ENCODE measurements around the gene MELTF.

The MELTF gene

GRCh38 chr3:197027151-197027895 lies 2.3 kb downstream of the MELTF start:
- DNase-seq (ENCODE audit: low spot score): peak; percentile 12

GRCh38 chr3:197026481-197026866 lies 3.1 kb downstream of the MELTF start:
- peak; percentile 17 for DNase-seq (ENCODE audit: low spot score)

DNA sequence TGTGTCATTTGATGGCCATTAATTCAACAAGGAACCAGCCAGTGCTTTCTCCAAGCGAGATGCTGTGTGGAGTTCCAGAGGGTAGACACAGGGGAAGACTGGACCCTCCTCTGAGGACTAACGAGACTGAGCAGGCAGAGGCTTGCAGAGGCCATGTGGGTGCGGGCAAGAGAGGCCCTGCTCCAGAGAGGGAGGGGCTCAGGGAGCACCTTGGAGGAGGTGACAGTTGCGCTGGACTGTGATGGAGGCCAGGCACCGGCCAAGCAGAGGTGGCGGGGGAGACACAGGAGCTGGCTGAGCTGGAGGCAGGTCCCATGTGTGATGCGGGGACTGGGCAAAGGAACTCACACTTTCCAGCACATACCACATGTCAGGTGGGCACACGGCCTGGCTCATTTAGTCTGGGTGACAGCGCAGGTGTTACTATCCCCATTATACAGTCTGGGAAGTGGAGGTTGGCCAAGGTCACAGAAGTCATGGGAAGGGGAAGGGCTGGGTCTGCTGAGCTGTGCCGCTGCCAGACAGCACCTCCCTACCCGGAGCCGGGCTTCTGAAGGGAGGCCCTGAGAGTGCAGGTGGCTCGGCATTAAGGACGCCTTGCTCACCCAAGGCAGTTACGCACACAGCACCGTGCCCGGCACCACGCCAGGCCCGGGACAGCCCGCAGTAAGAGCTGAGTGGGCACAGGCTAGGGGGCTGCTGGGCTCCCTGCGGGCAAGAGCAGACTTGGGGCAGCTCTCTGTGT lies 3.7 kb downstream of the MELTF start:
- peak; percentile 19 for DNase-seq (ENCODE audit: low spot score)

DNA sequence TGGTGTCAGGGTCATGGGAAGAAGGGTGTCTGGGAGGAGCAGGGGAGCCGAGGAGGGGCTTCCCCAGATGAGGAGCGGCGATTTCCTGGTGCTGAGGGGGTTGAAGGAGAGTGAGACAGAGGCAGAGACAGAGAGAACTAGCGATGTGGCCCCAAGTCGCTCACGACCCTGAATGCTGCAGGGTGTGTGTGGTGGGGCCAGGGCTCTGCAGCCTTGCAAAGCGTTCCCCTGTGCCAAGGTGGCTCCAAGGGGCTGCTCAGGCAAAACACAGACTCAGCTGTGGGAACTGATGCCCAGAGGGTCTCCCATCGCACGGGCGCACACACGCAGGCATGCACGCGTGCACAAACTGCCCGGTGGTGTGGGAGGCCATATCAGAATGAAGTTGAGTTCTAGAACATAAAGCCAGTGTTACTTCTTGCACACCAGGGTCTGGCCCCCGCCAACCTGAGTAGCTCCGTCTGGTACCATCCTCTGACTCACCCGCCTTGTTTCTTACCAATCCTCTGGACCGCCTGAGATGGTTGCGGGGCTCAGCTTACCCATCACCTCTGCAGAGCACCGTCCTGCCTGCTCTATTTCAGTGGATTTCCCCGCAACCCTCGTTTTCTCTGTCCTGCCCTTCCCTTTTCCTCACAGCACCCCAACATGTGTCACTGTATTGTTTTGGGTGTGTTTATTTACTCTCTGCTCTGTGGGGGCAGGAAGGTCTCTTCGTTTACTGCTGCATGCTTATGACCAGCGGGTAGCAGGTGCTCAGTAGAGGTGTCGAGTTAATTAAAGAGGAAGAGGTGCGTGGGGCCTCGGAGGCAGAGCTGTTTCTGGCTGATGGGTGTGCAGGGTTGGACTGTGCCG lies 4.5 kb downstream of the MELTF start:
- peak; percentile 4 for DNase-seq (ENCODE audit: low spot score)

- DNase-seq (ENCODE audit: low spot score): peak; percentile 3
Measured at GRCh38 chr3:197023998-197024651, 5.5 kb downstream of the MELTF start.

- DNase-seq (ENCODE audit: low spot score): peak; percentile 45
Measured at GRCh38 chr3:197023241-197023997, 6.2 kb downstream of the MELTF start.

GRCh38 chr3:197022405-197023231 lies 7.0 kb downstream of the MELTF start:
- peak; percentile 13 for DNase-seq (ENCODE audit: low spot score)

DNA sequence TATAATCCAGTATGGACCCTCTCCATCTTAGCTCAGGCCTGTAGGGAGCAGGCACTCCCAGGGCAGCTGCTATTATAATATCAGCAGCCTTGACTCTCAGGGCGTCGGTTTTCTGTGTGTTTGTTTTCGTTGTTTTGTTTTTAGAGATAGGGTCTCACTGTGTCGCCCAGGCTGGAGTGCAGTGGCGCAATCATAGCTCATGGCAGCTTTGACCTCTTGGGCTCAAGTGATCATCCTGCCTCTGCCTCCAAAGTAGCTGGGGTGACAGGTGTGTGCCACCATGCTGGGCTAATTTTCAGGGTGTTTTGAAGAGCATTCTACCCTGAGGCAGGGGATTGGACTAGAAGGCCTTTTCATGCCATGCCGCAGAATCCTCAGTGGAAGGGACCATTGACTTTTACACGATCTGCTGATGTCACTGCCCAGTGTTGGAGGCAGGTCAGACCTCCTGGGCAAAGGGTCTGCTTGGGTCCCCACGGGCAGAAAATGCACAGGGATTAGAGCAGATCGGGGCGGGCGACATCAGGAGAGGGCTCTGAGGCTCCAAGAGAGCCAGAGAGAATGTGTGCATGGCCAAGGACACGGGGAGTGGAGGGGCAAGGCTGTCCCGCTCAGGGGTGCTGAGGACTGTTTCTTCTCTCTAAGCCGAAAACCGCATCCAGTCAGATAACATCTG lies 7.8 kb downstream of the MELTF start:
- DNase-seq (ENCODE audit: low spot score): no peak

- peak; percentile 1 for DNase-seq (ENCODE audit: low spot score)
Measured at GRCh38 chr3:197021231-197021630, 8.4 kb downstream of the MELTF start.

DNA sequence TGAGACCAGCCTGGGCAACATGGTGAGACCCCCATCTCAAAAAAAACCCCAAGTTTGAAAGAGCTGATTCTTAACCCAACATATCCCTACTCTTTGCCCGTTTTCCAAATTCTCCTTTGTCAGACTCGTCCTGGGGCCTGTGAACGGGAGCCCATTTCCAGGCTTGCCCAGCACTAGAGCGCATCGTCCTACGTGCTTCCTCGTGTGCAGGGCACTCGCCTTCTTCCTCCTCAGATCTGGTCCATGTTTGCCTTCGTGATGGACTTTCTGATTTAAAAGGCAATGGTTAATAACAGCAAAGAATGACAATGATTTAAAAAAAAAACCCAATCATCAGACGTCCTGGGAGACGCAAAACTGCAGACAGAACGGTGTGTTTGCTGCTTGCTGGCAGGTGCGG lies 10.1 kb downstream of the MELTF start:
- no peak for DNase-seq (ENCODE audit: low spot score)

- no peak for DNase-seq (ENCODE audit: low spot score)
Measured at GRCh38 chr3:197019021-197019420, 10.6 kb downstream of the MELTF start.

GRCh38 chr3:197017003-197017402 lies 12.6 kb downstream of the MELTF start:
- DNase-seq (ENCODE audit: low spot score): no peak

- DNase-seq (ENCODE audit: low spot score): no peak
Measured at GRCh38 chr3:197015790-197016736, 13.6 kb downstream of the MELTF start.

- no peak for DNase-seq (ENCODE audit: low spot score)
Measured at GRCh38 chr3:197014942-197015575, 14.6 kb downstream of the MELTF start.

DNA sequence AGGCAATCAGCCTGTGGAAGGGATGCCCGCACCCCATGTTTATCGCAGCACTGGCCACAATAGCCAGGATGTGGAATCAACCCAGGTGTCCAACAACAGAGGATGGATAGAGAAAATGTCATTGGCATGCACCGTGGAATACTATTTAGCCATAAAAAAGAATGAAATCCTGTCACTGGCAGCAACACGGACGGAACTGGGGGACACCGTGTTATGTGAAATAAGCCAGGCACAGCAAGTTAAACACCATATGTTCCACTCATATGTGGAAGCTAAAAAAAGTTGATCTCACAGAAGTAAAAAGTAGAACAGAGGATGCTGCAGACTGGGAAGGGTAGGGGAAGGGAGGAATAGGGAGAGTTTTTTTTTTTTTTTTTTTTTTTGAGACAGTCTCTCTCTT lies 15.6 kb downstream of the MELTF start:
- no peak for DNase-seq (ENCODE audit: low spot score)

DNA sequence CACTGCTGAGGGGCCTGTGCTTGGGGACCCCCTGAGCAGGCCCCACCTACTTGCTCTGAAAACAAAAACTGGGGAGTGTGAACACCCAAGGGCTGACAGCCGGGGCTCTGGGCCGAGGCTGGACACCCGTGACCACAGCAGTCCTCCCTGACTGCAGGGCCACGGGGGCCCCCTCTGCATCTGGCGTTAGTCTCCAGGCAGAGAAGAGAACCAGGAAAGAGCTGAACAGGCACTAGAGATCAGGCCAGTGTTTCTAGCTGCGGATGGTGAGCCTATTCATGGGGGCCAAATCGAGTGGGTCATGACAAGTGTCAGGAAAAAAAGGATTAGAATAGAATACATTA lies 17.1 kb downstream of the MELTF start:
- DNase-seq (ENCODE audit: low spot score): no peak

GRCh38 chr3:197011780-197012539 lies 17.7 kb downstream of the MELTF start:
- DNase-seq (ENCODE audit: low spot score): no peak

All from hepatic stellate cell (primary cell).